ENCODE data around the gene CKAP2.

GRCh38 chr13:52450012-52450792 is 5.1 kb upstream of the CKAP2 start, which contains the start of gene VPS36:
- TF ChIP-seq, protein P1, sequence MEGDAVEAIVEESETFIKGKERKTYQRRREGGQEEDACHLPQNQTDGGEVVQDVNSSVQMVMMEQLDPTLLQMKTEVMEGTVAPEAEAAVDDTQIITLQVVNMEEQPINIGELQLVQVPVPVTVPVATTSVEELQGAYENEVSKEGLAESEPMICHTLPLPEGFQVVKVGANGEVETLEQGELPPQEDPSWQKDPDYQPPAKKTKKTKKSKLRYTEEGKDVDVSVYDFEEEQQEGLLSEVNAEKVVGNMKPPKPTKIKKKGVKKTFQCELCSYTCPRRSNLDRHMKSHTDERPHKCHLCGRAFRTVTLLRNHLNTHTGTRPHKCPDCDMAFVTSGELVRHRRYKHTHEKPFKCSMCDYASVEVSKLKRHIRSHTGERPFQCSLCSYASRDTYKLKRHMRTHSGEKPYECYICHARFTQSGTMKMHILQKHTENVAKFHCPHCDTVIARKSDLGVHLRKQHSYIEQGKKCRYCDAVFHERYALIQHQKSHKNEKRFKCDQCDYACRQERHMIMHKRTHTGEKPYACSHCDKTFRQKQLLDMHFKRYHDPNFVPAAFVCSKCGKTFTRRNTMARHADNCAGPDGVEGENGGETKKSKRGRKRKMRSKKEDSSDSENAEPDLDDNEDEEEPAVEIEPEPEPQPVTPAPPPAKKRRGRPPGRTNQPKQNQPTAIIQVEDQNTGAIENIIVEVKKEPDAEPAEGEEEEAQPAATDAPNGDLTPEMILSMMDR (IDR thresholded peaks at IDR 0.05), result peak; percentile 97 to 100 (median 100)
- TF ChIP-seq POLR2A (IDR thresholded peaks at IDR 0.05), result peak; percentile 88 to 94

All from Peyer's patch (tissue), 4 donors.